Neural cell (in vitro differentiated cells): ENCODE data around the gene STARD5. TPM values are rescaled to one million over a fixed set of nuclear protein-coding genes. Genes with fewer than 3 reads are reported as not detected.

Experiments used
- H2AFZ ChIP-seq: fragments of 200-600, 300-800 bp; sonication (generic), shearing (Covaris generic); 2 replicates; pipeline ENCODE4 v1.6.0; 2014; ENCODE audit warnings: low read depth, mild to moderate bottlenecking, antibody characterized with exemption, low read length, moderate library complexity
- H3F3A ChIP-seq: fragments of 200-600 bp; shearing (Covaris generic); 2 replicates; pipeline ENCODE4 v1.6.1; 2016; ENCODE audit warnings: mild to moderate bottlenecking, moderate library complexity, mixed read lengths, antibody characterized with exemption, low read length; ENCODE audit not compliant: insufficient read depth, poor library complexity, severe bottlenecking
- H3K27ac ChIP-seq: fragments of 200-600, 300-800 bp; sonication (generic), shearing (Covaris generic); 2 replicates; pipeline ENCODE4 v1.5.1; 2014; ENCODE audit warnings: mild to moderate bottlenecking, low read length, moderate library complexity
- H3K27me3 ChIP-seq: fragments of 300-800, 200-600 bp; sonication (generic), shearing (Covaris generic); 2 replicates; pipeline ENCODE4 v1.6.0; 2014; ENCODE audit warnings: mild to moderate bottlenecking, low read depth, low read length, moderate library complexity; ENCODE audit not compliant: insufficient read depth
- H3K36me3 ChIP-seq: fragments of 300-800, 200-600 bp; sonication (generic), shearing (Covaris generic); 2 replicates; pipeline ENCODE4 v1.5.1; 2014; ENCODE audit warnings: mild to moderate bottlenecking, antibody characterized with exemption, low read length, moderate library complexity; ENCODE audit not compliant: insufficient read depth
- H3K4me2 ChIP-seq: fragments of 300-800, 200-600 bp; sonication (generic), shearing (Covaris generic); 2 replicates; pipeline ENCODE4 v1.6.0; 2014; ENCODE audit warnings: mild to moderate bottlenecking, low read length
- H3K4me3 ChIP-seq: fragments of 300-800, 200-600 bp; sonication (generic), shearing (Covaris generic); 2 replicates; pipeline ENCODE4 v1.5.1; 2014; ENCODE audit warnings: mild to moderate bottlenecking, low read length, moderate library complexity
- H3K79me2 ChIP-seq: fragments of 200-600 bp; shearing (Covaris generic); replicated peaks from 2 replicates; pipeline ENCODE4 v1.6.0; 2014; ENCODE audit warnings: mild to moderate bottlenecking, low read length, moderate library complexity; ENCODE audit not compliant: insufficient read depth
- H3K9ac ChIP-seq: fragments of 300-800, 200-600 bp; sonication (generic), shearing (Covaris generic); 2 replicates; pipeline ENCODE4 v1.6.1; 2016; ENCODE audit warnings: mild to moderate bottlenecking, low read length, mixed read lengths
- H3K9me2 ChIP-seq: fragments of 200-600 bp; shearing (Covaris generic); 2 replicates; pipeline ENCODE4 v1.6.1; 2016; ENCODE audit warnings: mild to moderate bottlenecking, low read length, mixed read lengths; ENCODE audit not compliant: insufficient read depth
- H3K9me3 ChIP-seq: fragments of 200-600, 300-800 bp; sonication (generic), shearing (Covaris generic); 2 replicates; pipeline ENCODE4 v1.6.1; 2016; ENCODE audit warnings: mild to moderate bottlenecking, mixed run types, low read length, moderate library complexity, mixed read lengths
- H4K20me1 ChIP-seq: fragments of 200-600 bp; shearing (Covaris generic); 2 replicates; pipeline ENCODE4 v1.6.1; 2016; ENCODE audit warnings: mild to moderate bottlenecking, mixed run types; ENCODE audit not compliant: insufficient read depth
- CTCF ChIP-seq: fragments of 450-650 bp; IDR thresholded peaks from 2 replicates; pipeline ENCODE4 v1.5.1; 2014; ENCODE audit warnings: antibody characterized with exemption, mild to moderate bottlenecking, moderate library complexity; ENCODE audit not compliant: poor library complexity, severe bottlenecking
- EP300 ChIP-seq: fragments of 450-650 bp; conservative IDR thresholded peaks from 2 replicates; pipeline ENCODE4 v1.6.1; 2014; ENCODE audit warnings: antibody characterized with exemption, mild to moderate bottlenecking, moderate library complexity; ENCODE audit not compliant: poor library complexity, severe bottlenecking
- EZH2 ChIP-seq: fragments of 200-600, 300-800 bp; shearing (Covaris generic), sonication (generic); IDR thresholded peaks from 2 replicates; pipeline ENCODE4 v1.6.1; 2014; ENCODE audit warnings: antibody characterized with exemption, low read length, borderline replicate concordance, mild to moderate bottlenecking; ENCODE audit not compliant: insufficient read depth, poor library complexity, severe bottlenecking
- MXI1 ChIP-seq: fragments of 450-650 bp; conservative IDR thresholded peaks from 2 replicates; pipeline ENCODE4 v1.6.1; 2014; ENCODE audit warnings: antibody characterized with exemption, mild to moderate bottlenecking; ENCODE audit not compliant: poor library complexity, severe bottlenecking
- POLR2AphosphoS5 ChIP-seq: IDR thresholded peaks from 2 replicates; pipeline ENCODE4 v1.6.1; 2012
- RAD21 ChIP-seq: fragments of 450-650 bp; conservative IDR thresholded peaks from 2 replicates; pipeline ENCODE4 v1.6.1; 2014; ENCODE audit warnings: antibody characterized with exemption, mild to moderate bottlenecking, moderate library complexity
- REST ChIP-seq: IDR thresholded peaks from 2 replicates; pipeline ENCODE4 v1.6.1; 2012; ENCODE audit warnings: borderline replicate concordance
- SMC3 ChIP-seq: fragments of 450-650 bp; conservative IDR thresholded peaks from 2 replicates; pipeline ENCODE4 v1.6.1; 2014; ENCODE audit warnings: antibody characterized with exemption, mild to moderate bottlenecking, moderate library complexity; ENCODE audit not compliant: poor library complexity
- TAF1 ChIP-seq: IDR thresholded peaks from 2 replicates; pipeline ENCODE4 v1.6.1; 2012; ENCODE audit warnings: low read depth
- polyA plus RNA-seq: library from polyadenylated mRNA; depleted of rRNA; stranded (reverse); fragments of >200 nt; gene quantifications from 2 replicates; pipeline ENCODE4 v1.2.3, GENCODE V29; 2014

STARD5 gene
- polyA plus RNA-seq, 1 donor from 2014 or later, result 0.76 TPM

GRCh38 chr15:81273200-81273599 lies 50.7 kb downstream of the STARD5 start:
- H3K79me2 ChIP-seq, result no peaks in the 10 kb centered on the region
- no peaks in the 10 kb centered on the region for H3K9me2 ChIP-seq
- H3K27ac ChIP-seq, result no peak overlapping the region
- H3K4me3 ChIP-seq, result no peak overlapping the region
- no peak for TF ChIP-seq RAD21
- TF ChIP-seq REST, result no peak
- TF ChIP-seq TAF1, result no peak
- no peak for TF ChIP-seq POLR2AphosphoS5
- H3K4me2 ChIP-seq, result no peak overlapping the region
- H2AFZ ChIP-seq, result no peak overlapping the region
- H3K9me3 ChIP-seq, result no peaks in the 10 kb centered on the region
- H4K20me1 ChIP-seq, result no peaks in the 10 kb centered on the region
- H3K36me3 ChIP-seq, result no peaks in the 10 kb centered on the region
- H3F3A ChIP-seq, result no peaks in the 10 kb centered on the region
- no peak overlapping the region for H3K9ac ChIP-seq
- H3K27me3 ChIP-seq, result peaks cover 10% of the 10 kb centered on the region

GRCh38 chr15:81271761-81272644 lies 51.9 kb downstream of the STARD5 start:
- H3K4me3 ChIP-seq, result no peak overlapping the region
- peaks cover 10% of the 10 kb centered on the region for H3K27me3 ChIP-seq
- TF ChIP-seq CTCF (no peak), SMC3 (no peak), POLR2AphosphoS5 (no peak), EP300 (no peak), REST (no peak), MXI1 (no peak), TAF1 (no peak), EZH2 (no peak), RAD21 (no peak)
- H3K36me3 ChIP-seq, result no peaks in the 10 kb centered on the region
- no peak overlapping the region for H3K27ac ChIP-seq
- no peaks in the 10 kb centered on the region for H3F3A ChIP-seq
- H3K9me2 ChIP-seq, result no peaks in the 10 kb centered on the region
- no peak overlapping the region for H3K9ac ChIP-seq
- H3K9me3 ChIP-seq, result no peaks in the 10 kb centered on the region
- no peaks in the 10 kb centered on the region for H3K79me2 ChIP-seq
- H2AFZ ChIP-seq, result no peak overlapping the region
- no peak overlapping the region for H3K4me2 ChIP-seq
- no peaks in the 10 kb centered on the region for H4K20me1 ChIP-seq
